Parathyroid adenoma (tissue), 2 donors: ENCODE data around the gene MRRF.

ENCODE experiments used
- H2AFZ ChIP-seq: fragments of 300-600 bp; sonication (generic); one replicate; pipeline ENCODE4 v1.7.0; 2017; ENCODE audit warnings: antibody characterized with exemption, mild to moderate bottlenecking
- H3K27ac ChIP-seq: fragments of 300-600 bp; sonication (generic); one replicate; pipeline ENCODE4 v1.7.0; 2017
- H3K27me3 ChIP-seq: fragments of 300-600 bp; sonication (generic); one replicate; pipeline ENCODE4 v1.7.0; 2017; ENCODE audit warnings: low read length; ENCODE audit not compliant: control insufficient read depth, insufficient read depth
- H3K36me3 ChIP-seq: fragments of 300-600 bp; sonication (generic); one replicate; pipeline ENCODE4 v1.7.0; 2017; ENCODE audit warnings: low read length; ENCODE audit not compliant: control insufficient read depth, insufficient read depth
- H3K4me1 ChIP-seq: fragments of 300-600 bp; sonication (generic); one replicate; pipeline ENCODE4 v1.7.0; 2017; ENCODE audit warnings: control low read depth
- H3K4me2 ChIP-seq: fragments of 300-600 bp; sonication (generic); one replicate; pipeline ENCODE4 v1.7.0; 2017; ENCODE audit warnings: low read length
- H3K4me3 ChIP-seq: fragments of 300-600 bp; sonication (generic); one replicate; pipeline ENCODE4 v1.7.0; 2017; ENCODE audit warnings: low read depth, low read length
- H3K79me2 ChIP-seq: fragments of 300-600 bp; sonication (generic); one replicate; pipeline ENCODE4 v1.7.0; 2017; ENCODE audit warnings: control low read depth
- H3K9ac ChIP-seq: fragments of 300-600 bp; sonication (generic); one replicate; pipeline ENCODE4 v1.7.0; 2017; ENCODE audit warnings: mild to moderate bottlenecking
- H3K9me3 ChIP-seq: fragments of 300-600 bp; sonication (generic); one replicate; pipeline ENCODE4 v1.7.0; 2017; ENCODE audit warnings: low read length; ENCODE audit not compliant: control insufficient read depth
- CTCF ChIP-seq: fragments of 300-600 bp; sonication (generic); IDR thresholded peaks from one replicate; pipeline ENCODE4 v1.7.0; 2017; ENCODE audit warnings: antibody characterized with exemption, mild to moderate bottlenecking
- donor health status: primary hyperparathyroidism.

Gene MRRF

GRCh38 chr9:122367065-122367464 lies 102.4 kb downstream of the MRRF start:
- Histone ChIP-seq H3K4me1 (peaks cover 2% of the 10 kb centered on the region), H3K9me3 (no peaks in the 10 kb centered on the region), H3K4me2 (no peak overlapping the region), H3K27ac (no peak overlapping the region), H3K9ac (no peak overlapping the region), H2AFZ (no peak overlapping the region), H3K4me3 (no peak overlapping the region), H3K79me2 (no peaks in the 10 kb centered on the region), H3K27me3 (no peaks in the 10 kb centered on the region), H3K36me3 (no peaks in the 10 kb centered on the region)
- no peak for TF ChIP-seq CTCF

GRCh38 chr9:122367774-122368460 lies 103.2 kb downstream of the MRRF start:
- TF ChIP-seq CTCF = no peak
- no peak overlapping the region for H2AFZ ChIP-seq
- H3K9ac ChIP-seq = no peak overlapping the region
- no peaks in the 10 kb centered on the region for H3K9me3 ChIP-seq
- no peak overlapping the region for H3K27ac ChIP-seq
- no peaks in the 10 kb centered on the region for H3K79me2 ChIP-seq
- no peaks in the 10 kb centered on the region for H3K36me3 ChIP-seq
- peaks cover 2% of the 10 kb centered on the region for H3K4me1 ChIP-seq
- no peak overlapping the region for H3K4me3 ChIP-seq
- no peaks in the 10 kb centered on the region for H3K27me3 ChIP-seq
- no peak overlapping the region for H3K4me2 ChIP-seq

GRCh38 chr9:122368642-122369041 lies 104.0 kb downstream of the MRRF start:
- Histone ChIP-seq H2AFZ (no peak overlapping the region), H3K27me3 (no peaks in the 10 kb centered on the region), H3K4me3 (no peak overlapping the region), H3K9ac (no peak overlapping the region), H3K79me2 (no peaks in the 10 kb centered on the region), H3K36me3 (no peaks in the 10 kb centered on the region), H3K4me1 (peaks cover 2% of the 10 kb centered on the region), H3K4me2 (no peak overlapping the region), H3K9me3 (no peaks in the 10 kb centered on the region), H3K27ac (no peak overlapping the region)
- TF ChIP-seq CTCF = no peak

- no peak overlapping the region for H3K4me2 ChIP-seq
- H2AFZ ChIP-seq = no peak overlapping the region
- H3K27ac ChIP-seq = no peak overlapping the region
- no peaks in the 10 kb centered on the region for H3K9me3 ChIP-seq
- H3K4me1 ChIP-seq = peaks cover 3% of the 10 kb centered on the region
- no peak overlapping the region for H3K4me3 ChIP-seq
- H3K9ac ChIP-seq = no peak overlapping the region
- H3K27me3 ChIP-seq = no peaks in the 10 kb centered on the region
- no peak for TF ChIP-seq CTCF
- H3K36me3 ChIP-seq = no peaks in the 10 kb centered on the region
- no peaks in the 10 kb centered on the region for H3K79me2 ChIP-seq
Observed at GRCh38 chr9:122370303-122370702, 105.6 kb downstream of the MRRF start.
